GM21529 (cell line): Measurements from ENCODE around the gene ETV2.
"Not testable (repeated sequence)": the region's sequence is repeated elsewhere in the genome, so short reads cannot be mapped to it uniquely, and the experiment has no call there.

ENCODE experiments used
- ATAC-seq: cut with Tn5 transposase; IDR thresholded peaks from one replicate; pipeline ENCODE4 v1.9.1; 2021; ENCODE audit not compliant: unreplicated experiment

Gene ETV2

GRCh38 chr19:35641515-35642151 is at the start of gene ETV2:
Gene ETV2, plus strand, starts transcription at chr19:35641745. Its CDS starts 716 bp downstream, at chr19:35642461.
- ATAC-seq, result no peak

- ATAC-seq, result no peak
Measured at GRCh38 chr19:35592226-35592625, 49.3 kb upstream of the ETV2 start.

- not testable (repeated sequence) for ATAC-seq
Measured at GRCh38 chr19:35595026-35595425, 46.5 kb upstream of the ETV2 start.

GRCh38 chr19:35595928-35596327 is 45.6 kb upstream of the ETV2 start:
- ATAC-seq, result no peak

- peak; percentile 53 for ATAC-seq
Measured at GRCh38 chr19:35596366-35596999, 45.1 kb upstream of the ETV2 start.

- ATAC-seq, result no peak
Measured at GRCh38 chr19:35601971-35602370, 39.6 kb upstream of the ETV2 start.

- not testable (repeated sequence) for ATAC-seq
Measured at GRCh38 chr19:35604436-35604835, 37.1 kb upstream of the ETV2 start.

- ATAC-seq, result not testable (repeated sequence)
Measured at GRCh38 chr19:35607170-35607569, 34.4 kb upstream of the ETV2 start.

- no peak for ATAC-seq
Measured at GRCh38 chr19:35607661-35608060, 33.9 kb upstream of the ETV2 start.

- no peak for ATAC-seq
Measured at GRCh38 chr19:35608251-35608650, 33.3 kb upstream of the ETV2 start.

GRCh38 chr19:35609851-35610353 is 31.6 kb upstream of the ETV2 start:
- ATAC-seq, result peak; percentile 38

GRCh38 chr19:35612224-35612558 is 29.4 kb upstream of the ETV2 start:
- no peak for ATAC-seq

- ATAC-seq, result peak; percentile 67
Measured at GRCh38 chr19:35612559-35613321, 28.8 kb upstream of the ETV2 start, which contains the start of gene HAUS5. Gene HAUS5, plus strand, starts transcription at chr19:35612735. Its CDS starts 60 bp downstream, at chr19:35612795.

GRCh38 chr19:35613574-35613973 is 28.0 kb upstream of the ETV2 start:
- no peak for ATAC-seq

- no peak for ATAC-seq
Measured at GRCh38 chr19:35615036-35615435, 26.5 kb upstream of the ETV2 start.

GRCh38 chr19:35618857-35619256 is 22.7 kb upstream of the ETV2 start:
- ATAC-seq, result no peak

GRCh38 chr19:35619290-35619923 is 22.1 kb upstream of the ETV2 start:
- no peak for ATAC-seq

- no peak for ATAC-seq
Measured at GRCh38 chr19:35620001-35620400, 21.5 kb upstream of the ETV2 start.

GRCh38 chr19:35621708-35622107 is 19.8 kb upstream of the ETV2 start:
- no peak for ATAC-seq

GRCh38 chr19:35622750-35623149 is 18.8 kb upstream of the ETV2 start:
- ATAC-seq, result no peak

GRCh38 chr19:35623327-35624010 is 18.1 kb upstream of the ETV2 start:
- ATAC-seq, result no peak
